Eye (tissue), 1 donor: ENCODE results near the gene ITSN1.
"Not testable (repeated sequence)": the region's sequence is repeated elsewhere in the genome, so short reads cannot be mapped to it uniquely, and the experiment has no call there.

Source experiments
- DNase-seq: peaks from one replicate; pipeline ENCODE4 v3.0.0-alpha.2; 2015

ITSN1 gene

GRCh38 chr21:33684068-33684467 lies 41.8 kb downstream of the ITSN1 start:
- no peak for DNase-seq

- DNase-seq: no peak
Measured at GRCh38 chr21:33684923-33685560, 42.7 kb downstream of the ITSN1 start.

- no peak for DNase-seq
Measured at GRCh38 chr21:33685613-33686197, 43.4 kb downstream of the ITSN1 start.

- no peak for DNase-seq
Measured at GRCh38 chr21:33686386-33686785, 44.1 kb downstream of the ITSN1 start.

GRCh38 chr21:33687634-33688033 lies 45.3 kb downstream of the ITSN1 start:
- no peak for DNase-seq

GRCh38 chr21:33688353-33688752 lies 46.1 kb downstream of the ITSN1 start:
- DNase-seq: no peak

GRCh38 chr21:33690874-33691273 lies 48.6 kb downstream of the ITSN1 start:
- no peak for DNase-seq

GRCh38 chr21:33691945-33692603 lies 49.8 kb downstream of the ITSN1 start:
- DNase-seq: no peak

- no peak for DNase-seq
Measured at GRCh38 chr21:33695813-33696212, 53.5 kb downstream of the ITSN1 start.

GRCh38 chr21:33696465-33696864 lies 54.2 kb downstream of the ITSN1 start:
- no peak for DNase-seq

GRCh38 chr21:33698087-33698860 lies 56.0 kb downstream of the ITSN1 start:
- DNase-seq: no peak

GRCh38 chr21:33699277-33699676 lies 57.0 kb downstream of the ITSN1 start:
- DNase-seq: no peak

GRCh38 chr21:33700491-33700890 lies 58.2 kb downstream of the ITSN1 start:
- no peak for DNase-seq

GRCh38 chr21:33703750-33704606 lies 61.7 kb downstream of the ITSN1 start:
- no peak for DNase-seq

GRCh38 chr21:33707846-33708245 lies 65.5 kb downstream of the ITSN1 start:
- DNase-seq: no peak

- DNase-seq: no peak
Measured at GRCh38 chr21:33708874-33709273, 66.6 kb downstream of the ITSN1 start.

GRCh38 chr21:33712022-33712803 lies 69.9 kb downstream of the ITSN1 start:
- DNase-seq: no peak

- DNase-seq: no peak
Measured at GRCh38 chr21:33721081-33721480, 78.8 kb downstream of the ITSN1 start.

GRCh38 chr21:33729139-33729538 lies 86.8 kb downstream of the ITSN1 start:
- not testable (repeated sequence) for DNase-seq

- DNase-seq: no peak
Measured at GRCh38 chr21:33729641-33730040, 87.3 kb downstream of the ITSN1 start.

- DNase-seq: no peak
Measured at GRCh38 chr21:33731447-33731846, 89.1 kb downstream of the ITSN1 start.

GRCh38 chr21:33732038-33732437 lies 89.7 kb downstream of the ITSN1 start:
- DNase-seq: no peak
